ENCODE data around the gene HOTAIR.

The HOTAIR gene

DNA sequence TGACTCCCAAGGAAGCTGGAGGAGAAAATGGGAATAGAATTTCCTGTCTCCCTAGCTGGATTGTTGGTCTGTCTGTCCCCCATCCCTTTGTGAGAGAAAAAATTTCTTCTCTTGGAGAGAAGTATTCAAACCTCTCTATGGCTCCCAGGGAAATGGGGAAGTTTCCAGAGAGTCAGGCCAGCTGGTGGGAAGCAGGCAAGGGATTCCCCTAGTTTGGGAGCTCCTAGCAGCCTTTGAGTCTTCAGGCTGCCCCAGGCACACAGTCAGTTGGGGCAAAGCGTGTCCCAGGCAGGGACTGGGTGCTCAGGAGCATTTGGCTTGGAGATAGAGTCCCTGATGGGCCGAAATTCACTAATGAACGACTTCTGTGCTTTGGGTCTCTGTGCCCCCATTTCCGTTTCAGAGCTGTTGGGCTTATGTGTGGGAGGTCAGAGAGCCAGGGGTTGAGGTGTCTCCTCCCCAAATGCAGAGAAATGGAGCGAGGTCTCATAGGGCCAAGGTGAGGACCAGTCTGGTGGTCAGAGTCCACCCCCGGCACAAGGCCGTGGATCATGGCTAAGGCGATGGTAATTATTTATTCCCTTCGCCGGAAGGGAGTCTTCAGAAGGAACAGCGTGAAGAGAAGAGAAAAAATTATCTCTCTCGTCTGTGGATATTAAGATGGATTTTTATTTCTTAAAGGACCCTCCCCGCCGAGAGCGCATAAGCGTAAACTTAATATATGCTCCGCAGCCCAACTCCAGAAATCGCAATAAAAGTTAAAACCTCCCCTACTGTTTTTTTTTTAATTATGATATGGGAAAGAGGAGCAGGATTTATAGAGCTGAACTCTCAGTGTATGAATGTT, 18.6 kb upstream of the HOTAIR start:
- Mint-ChIP-seq H3K27me3 (peaks cover 100% of the 10 kb centered on the region), H3K27ac (ENCODE audit: low read depth) (peak overlapping the region; percentile 75), H3K4me1 (peaks cover 56% of the 10 kb centered on the region), H3K9me3 (no peaks in the 10 kb centered on the region), H3K36me3 (ENCODE audit: insufficient read depth) (peaks cover 23% of the 10 kb centered on the region), H3K4me3 (peak overlapping the region; percentile 73)
- DNase-seq (ENCODE audit: low spot score in 2 of 2): no peak
- no peak for ATAC-seq (replicated peaks; ENCODE audit: extremely low read depth, poor library complexity, severe bottlenecking)

DNA sequence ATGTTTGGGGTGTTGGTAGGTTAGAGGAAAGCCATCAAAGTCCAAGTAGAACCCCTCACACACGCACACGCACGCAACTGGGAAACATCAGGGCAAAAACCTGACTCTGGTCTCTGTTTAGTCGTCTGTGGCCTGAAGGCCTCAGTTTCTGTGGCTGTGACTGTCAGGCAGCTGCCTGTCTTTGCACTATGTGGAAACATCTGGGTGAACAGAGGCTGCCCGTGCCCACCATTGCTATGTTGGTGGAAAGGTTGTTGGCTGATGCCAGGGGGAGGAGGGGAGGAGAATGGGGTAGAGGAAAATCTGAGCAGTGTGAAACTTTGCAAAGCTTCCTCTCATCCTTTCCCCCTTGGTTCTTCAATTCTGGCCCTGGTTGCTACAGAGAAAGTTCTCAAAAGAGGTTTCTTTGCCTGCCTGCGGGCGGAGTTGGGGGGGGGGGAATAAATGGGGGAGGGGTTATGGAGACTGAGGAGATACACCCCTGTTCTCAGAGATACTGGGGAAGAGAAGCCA, 17.7 kb upstream of the HOTAIR start:
- ATAC-seq (replicated peaks; ENCODE audit: extremely low read depth, poor library complexity, severe bottlenecking) (no peak), DNase-seq (ENCODE audit: low spot score in 2 of 2) (no peak)
- peaks cover 100% of the 10 kb centered on the region for H3K27me3 Mint-ChIP-seq
- peaks cover 55% of the 10 kb centered on the region for H3K4me1 Mint-ChIP-seq
- H3K36me3 Mint-ChIP-seq (ENCODE audit: insufficient read depth): peaks cover 23% of the 10 kb centered on the region
- no peak overlapping the region for H3K27ac Mint-ChIP-seq (ENCODE audit: low read depth)
- no peak overlapping the region for H3K4me3 Mint-ChIP-seq
- H3K9me3 Mint-ChIP-seq: no peaks in the 10 kb centered on the region

DNA sequence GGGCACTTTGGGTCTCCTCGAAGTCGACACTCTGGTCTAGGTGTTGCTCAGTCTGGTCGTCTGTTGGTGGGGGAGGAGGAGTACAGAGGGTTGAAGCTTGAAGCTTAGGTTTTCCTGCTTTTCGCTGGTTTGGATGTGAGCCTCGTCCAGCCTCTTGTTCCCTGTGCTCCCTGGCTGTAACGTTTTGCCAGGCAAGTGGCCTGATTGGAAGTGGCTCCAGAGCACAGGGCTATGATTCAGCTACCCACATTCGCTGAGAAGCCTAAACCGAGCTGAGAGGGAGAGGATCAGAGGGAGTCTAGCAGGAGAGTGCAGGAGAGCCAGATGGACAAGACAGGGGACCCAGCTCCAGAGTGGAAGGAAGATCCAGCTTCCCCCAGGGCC, 16.3 kb upstream of the HOTAIR start:
- DNase-seq (ENCODE audit: low spot score in 2 of 2): no peak
- no peak overlapping the region for H3K4me3 Mint-ChIP-seq

DNA sequence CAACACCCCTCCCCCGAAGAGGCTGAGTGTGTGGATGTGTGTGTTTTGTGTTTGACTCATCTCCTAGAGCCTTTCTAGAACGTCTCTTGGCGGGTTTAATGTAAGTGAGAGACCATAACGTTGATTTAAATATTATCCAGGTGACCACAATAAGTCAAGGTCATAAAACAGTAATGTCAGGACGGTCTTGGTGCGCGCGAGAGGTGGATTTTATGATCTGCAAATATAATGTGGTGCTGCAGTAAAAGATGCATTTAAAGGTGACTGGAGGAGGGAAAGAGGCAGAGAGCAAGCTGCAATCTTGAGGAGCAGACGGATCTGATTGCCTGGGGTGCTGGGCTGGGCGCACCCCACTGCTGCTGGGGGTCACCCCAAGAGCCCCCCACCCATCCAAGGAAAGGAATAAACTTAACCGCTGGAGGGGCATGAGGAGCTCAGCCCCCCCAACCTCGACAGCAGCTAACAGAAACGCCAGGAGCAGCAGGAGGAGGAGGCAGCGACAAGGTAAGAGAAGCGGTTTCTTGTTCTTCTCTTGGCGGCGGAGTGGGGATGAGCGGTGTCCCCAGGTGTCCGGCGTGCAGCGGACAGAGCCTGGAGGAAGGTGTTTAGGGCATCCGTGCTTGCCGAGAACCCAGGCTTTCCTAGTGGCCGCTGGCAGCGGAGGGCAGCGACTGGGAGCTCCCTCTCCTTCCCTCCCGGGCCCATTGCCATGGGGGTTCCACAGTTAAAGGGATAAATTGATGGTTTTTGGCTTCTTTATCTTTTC, 15.7 kb upstream of the HOTAIR start:
- Mint-ChIP-seq H3K27me3 (peaks cover 100% of the 10 kb centered on the region), H3K4me1 (peaks cover 58% of the 10 kb centered on the region), H3K9me3 (no peaks in the 10 kb centered on the region), H3K4me3 (peak overlapping the region; percentile 44), H3K27ac (ENCODE audit: low read depth) (no peak overlapping the region), H3K36me3 (ENCODE audit: insufficient read depth) (peaks cover 25% of the 10 kb centered on the region)
- ATAC-seq (replicated peaks; ENCODE audit: extremely low read depth, poor library complexity, severe bottlenecking) (no peak), DNase-seq (ENCODE audit: low spot score in 2 of 2) (no peak)

More for the DNA sequence above, 16.3 kb upstream of the HOTAIR start:
- Mint-ChIP-seq H3K36me3 (ENCODE audit: insufficient read depth) (peaks cover 23% of the 10 kb centered on the region), H3K27me3 (peaks cover 100% of the 10 kb centered on the region), H3K27ac (ENCODE audit: low read depth) (no peak overlapping the region), H3K4me1 (peaks cover 60% of the 10 kb centered on the region), H3K9me3 (no peaks in the 10 kb centered on the region)
- no peak for ATAC-seq (replicated peaks; ENCODE audit: extremely low read depth, poor library complexity, severe bottlenecking)

GRCh38 chr12:53989227-53990113, 14.7 kb upstream of the HOTAIR start:
- peaks cover 27% of the 10 kb centered on the region for H3K36me3 Mint-ChIP-seq (ENCODE audit: insufficient read depth)
- H3K27me3 Mint-ChIP-seq: peaks cover 100% of the 10 kb centered on the region
- no peak for DNase-seq (ENCODE audit: low spot score in 2 of 2)
- no peak overlapping the region for H3K27ac Mint-ChIP-seq (ENCODE audit: low read depth)
- no peak for ATAC-seq (replicated peaks; ENCODE audit: extremely low read depth, poor library complexity, severe bottlenecking)
- peak overlapping the region; percentile 44 for H3K4me3 Mint-ChIP-seq
- H3K4me1 Mint-ChIP-seq: peaks cover 58% of the 10 kb centered on the region
- no peaks in the 10 kb centered on the region for H3K9me3 Mint-ChIP-seq

DNA sequence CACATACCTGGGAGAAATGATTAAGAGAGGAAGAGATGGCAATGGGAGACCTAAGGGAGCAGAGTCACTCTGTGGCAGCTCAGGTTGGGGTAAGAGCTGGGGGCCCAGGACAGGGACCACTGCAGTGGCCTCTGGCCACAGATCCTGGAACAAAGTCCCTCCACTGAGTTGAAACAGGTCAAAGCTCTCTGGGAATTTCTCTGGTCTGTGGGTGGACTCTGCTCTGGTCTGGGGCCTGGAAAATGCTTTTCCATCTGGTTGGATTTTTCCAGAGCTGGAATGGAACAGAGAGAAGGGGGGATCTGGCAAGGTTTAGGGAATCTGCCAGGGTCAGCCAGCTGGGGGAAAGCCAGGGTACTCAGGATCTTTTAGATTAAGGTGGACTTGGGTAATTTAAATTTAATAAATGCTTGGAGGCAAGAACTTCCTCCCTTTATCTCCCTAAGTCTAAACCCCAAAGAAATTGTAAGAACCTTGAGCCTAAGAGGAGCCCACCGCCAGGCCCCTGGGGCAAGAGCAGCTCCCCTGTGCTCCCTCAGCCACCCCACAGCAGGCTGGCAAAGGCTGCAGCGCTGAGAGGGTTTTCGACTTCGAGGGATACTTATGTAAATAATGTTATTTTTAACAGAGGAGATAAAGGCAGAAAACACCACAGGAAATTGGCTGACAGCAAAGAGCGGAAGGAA, 13.9 kb upstream of the HOTAIR start:
- H3K36me3 Mint-ChIP-seq (ENCODE audit: insufficient read depth): peaks cover 27% of the 10 kb centered on the region
- peak overlapping the region; percentile 44 for H3K4me3 Mint-ChIP-seq
- no peak for DNase-seq (ENCODE audit: low spot score in 2 of 2)
- ATAC-seq (replicated peaks; ENCODE audit: extremely low read depth, poor library complexity, severe bottlenecking): no peak
- peaks cover 99% of the 10 kb centered on the region for H3K27me3 Mint-ChIP-seq
- H3K9me3 Mint-ChIP-seq: no peaks in the 10 kb centered on the region
- peaks cover 51% of the 10 kb centered on the region for H3K4me1 Mint-ChIP-seq
- no peak overlapping the region for H3K27ac Mint-ChIP-seq (ENCODE audit: low read depth)

DNA sequence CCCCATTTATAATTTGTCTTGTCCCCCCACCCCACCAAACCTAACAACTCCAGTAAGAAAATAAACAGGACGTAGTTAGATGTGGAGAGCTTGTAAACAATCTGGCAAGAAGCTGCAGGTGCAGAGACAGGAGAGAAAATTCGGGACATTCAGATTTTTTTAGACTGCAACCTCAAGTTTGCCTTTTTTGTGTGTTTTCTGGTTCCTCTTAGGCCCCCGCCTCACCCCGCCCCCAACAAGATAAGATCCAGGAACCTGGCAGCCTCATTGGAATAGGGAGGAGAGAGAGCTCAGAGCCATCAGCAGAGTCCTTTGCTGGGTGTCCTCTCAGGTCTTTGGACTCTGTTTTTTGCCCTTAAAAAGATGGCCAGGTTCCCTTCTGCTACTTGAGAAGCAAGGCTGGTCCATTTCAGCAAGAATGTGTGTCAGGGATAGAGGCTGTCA, 13.1 kb upstream of the HOTAIR start:
- peaks cover 99% of the 10 kb centered on the region for H3K27me3 Mint-ChIP-seq
- no peaks in the 10 kb centered on the region for H3K9me3 Mint-ChIP-seq
- ATAC-seq (replicated peaks; ENCODE audit: extremely low read depth, poor library complexity, severe bottlenecking): no peak
- H3K4me3 Mint-ChIP-seq: no peak overlapping the region
- H3K4me1 Mint-ChIP-seq: peaks cover 47% of the 10 kb centered on the region
- H3K36me3 Mint-ChIP-seq (ENCODE audit: insufficient read depth): peaks cover 29% of the 10 kb centered on the region
- no peak for DNase-seq (ENCODE audit: low spot score in 2 of 2)
- no peak overlapping the region for H3K27ac Mint-ChIP-seq (ENCODE audit: low read depth)

GRCh38 chr12:53986686-53987483, 12.1 kb upstream of the HOTAIR start:
- Mint-ChIP-seq H3K27ac (ENCODE audit: low read depth) (peak overlapping the region; percentile 69), H3K4me1 (peaks cover 47% of the 10 kb centered on the region), H3K36me3 (ENCODE audit: insufficient read depth) (peaks cover 28% of the 10 kb centered on the region), H3K4me3 (peak overlapping the region; percentile 37), H3K27me3 (peaks cover 99% of the 10 kb centered on the region), H3K9me3 (no peaks in the 10 kb centered on the region)
- ATAC-seq (replicated peaks; ENCODE audit: extremely low read depth, poor library complexity, severe bottlenecking): no peak
- no peak for DNase-seq (ENCODE audit: low spot score in 2 of 2)

- DNase-seq (ENCODE audit: low spot score in 2 of 2): no peak
- no peak for ATAC-seq (replicated peaks; ENCODE audit: extremely low read depth, poor library complexity, severe bottlenecking)
- Mint-ChIP-seq H3K4me1 (peaks cover 47% of the 10 kb centered on the region), H3K27ac (ENCODE audit: low read depth) (peak overlapping the region; percentile 69), H3K4me3 (peak overlapping the region; percentile 37), H3K27me3 (peaks cover 99% of the 10 kb centered on the region), H3K36me3 (ENCODE audit: insufficient read depth) (peaks cover 27% of the 10 kb centered on the region), H3K9me3 (no peaks in the 10 kb centered on the region)
Observed at GRCh38 chr12:53985994-53986685, 11.4 kb upstream of the HOTAIR start.

GRCh38 chr12:53985692-53985993, 10.9 kb upstream of the HOTAIR start:
- H3K27ac Mint-ChIP-seq (ENCODE audit: low read depth): peak overlapping the region; percentile 65
- peaks cover 25% of the 10 kb centered on the region for H3K36me3 Mint-ChIP-seq (ENCODE audit: insufficient read depth)
- ATAC-seq (replicated peaks; ENCODE audit: extremely low read depth, poor library complexity, severe bottlenecking) (no peak), DNase-seq (ENCODE audit: low spot score in 2 of 2) (no peak)
- H3K9me3 Mint-ChIP-seq: no peaks in the 10 kb centered on the region
- H3K4me1 Mint-ChIP-seq: peaks cover 46% of the 10 kb centered on the region
- H3K27me3 Mint-ChIP-seq: peaks cover 99% of the 10 kb centered on the region
- H3K4me3 Mint-ChIP-seq: peak overlapping the region; percentile 61
